Measurements from ENCODE around the gene SMOC2.

SMOC2 gene

DNA sequence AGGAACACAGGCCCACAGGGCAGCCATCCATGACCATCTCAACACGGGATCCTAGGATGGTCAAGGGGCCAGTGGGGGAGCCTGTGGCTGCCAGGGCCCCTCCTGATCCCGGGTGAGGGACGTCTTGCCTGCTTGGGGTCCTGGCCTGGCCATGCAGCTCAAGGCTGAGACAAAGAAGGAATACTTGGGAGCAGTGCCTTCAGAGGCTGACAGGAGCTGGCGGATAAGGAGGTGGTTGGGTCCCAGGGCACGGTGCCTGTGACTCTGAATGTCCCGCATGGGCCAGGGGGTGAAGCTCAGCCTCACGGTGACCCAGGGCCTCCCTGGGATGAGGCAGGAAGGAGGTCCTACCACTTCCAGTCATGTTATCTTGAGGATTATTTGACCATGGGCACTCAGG is 95.2 kb downstream of the SMOC2 start:
- Histone ChIP-seq H3K4me3 (ENCODE audit: low read depth, low read length) (no peak overlapping the region), H3K9me3 (ENCODE audit: control insufficient read depth, insufficient read depth, low read depth, low read length) (no peaks in the 10 kb centered on the region), H3K36me3 (ENCODE audit: control insufficient read depth in 2 of 2, insufficient read depth in 1 of 2, low read length in 2 of 2) (no peaks in the 10 kb centered on the region), H3K27ac (ENCODE audit: extremely low read depth, low read depth, low read length) (no peak overlapping the region), H3K4me1 (ENCODE audit: control insufficient read depth, insufficient read depth, low read length) (no peaks in the 10 kb centered on the region)
- TF ChIP-seq ZNF292 (tag by site-specific recombination; IDR thresholded peaks at IDR 0.05; ENCODE audit: borderline replicate concordance, low read depth) = no peak
- TF ChIP-seq ZNF837 (tag by site-specific recombination; IDR thresholded peaks at IDR 0.05) = no peak
- no peak for TF ChIP-seq ZIC2 (tag by site-specific recombination; IDR thresholded peaks at IDR 0.05)
- TF ChIP-seq ZFP3 (tag by site-specific recombination; IDR thresholded peaks at IDR 0.05; ENCODE audit: low read depth) = no peak
- no peak for TF ChIP-seq ZBTB8A (tag by site-specific recombination; IDR thresholded peaks at IDR 0.05)
- TF ChIP-seq, protein P1, sequence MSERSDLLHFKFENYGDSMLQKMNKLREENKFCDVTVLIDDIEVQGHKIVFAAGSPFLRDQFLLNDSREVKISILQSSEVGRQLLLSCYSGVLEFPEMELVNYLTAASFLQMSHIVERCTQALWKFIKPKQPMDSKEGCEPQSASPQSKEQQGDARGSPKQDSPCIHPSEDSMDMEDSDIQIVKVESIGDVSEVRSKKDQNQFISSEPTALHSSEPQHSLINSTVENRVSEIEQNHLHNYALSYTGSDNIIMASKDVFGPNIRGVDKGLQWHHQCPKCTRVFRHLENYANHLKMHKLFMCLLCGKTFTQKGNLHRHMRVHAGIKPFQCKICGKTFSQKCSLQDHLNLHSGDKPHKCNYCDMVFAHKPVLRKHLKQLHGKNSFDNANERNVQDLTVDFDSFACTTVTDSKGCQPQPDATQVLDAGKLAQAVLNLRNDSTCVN (tag by site-specific recombination; optimal IDR thresholded peaks at IDR 0.05) = no peak
- TF ChIP-seq BCL11A (tag by site-specific recombination; IDR thresholded peaks at IDR 0.05; ENCODE audit: low read depth) = no peak
- no peak for TF ChIP-seq TRIM28 (IDR thresholded peaks at IDR 0.05; ENCODE audit: borderline replicate concordance, low read length)
- TF ChIP-seq ZNF10 (tag by site-specific recombination; IDR thresholded peaks at IDR 0.05) = no peak
- no peak for TF ChIP-seq SP7 (tag by site-specific recombination; IDR thresholded peaks at IDR 0.05)
- no peak for TF ChIP-seq OSR2 (tag by site-specific recombination; IDR thresholded peaks at IDR 0.05)
- TF ChIP-seq PRDM1 (tag by site-specific recombination; IDR thresholded peaks at IDR 0.05) = no peak
- no peak for TF ChIP-seq GLI2 (tag by site-specific recombination; IDR thresholded peaks at IDR 0.05; ENCODE audit: borderline replicate concordance, low read depth)
- TF ChIP-seq ZFP41 (tag by site-specific recombination; IDR thresholded peaks at IDR 0.05; ENCODE audit: borderline replicate concordance) = no peak
- TF ChIP-seq ZNF629 (tag by site-specific recombination; IDR thresholded peaks at IDR 0.05) = no peak
- no peak for TF ChIP-seq ZNF366 (tag by site-specific recombination; conservative IDR thresholded peaks at IDR 0.05)
- TF ChIP-seq, protein P2, sequence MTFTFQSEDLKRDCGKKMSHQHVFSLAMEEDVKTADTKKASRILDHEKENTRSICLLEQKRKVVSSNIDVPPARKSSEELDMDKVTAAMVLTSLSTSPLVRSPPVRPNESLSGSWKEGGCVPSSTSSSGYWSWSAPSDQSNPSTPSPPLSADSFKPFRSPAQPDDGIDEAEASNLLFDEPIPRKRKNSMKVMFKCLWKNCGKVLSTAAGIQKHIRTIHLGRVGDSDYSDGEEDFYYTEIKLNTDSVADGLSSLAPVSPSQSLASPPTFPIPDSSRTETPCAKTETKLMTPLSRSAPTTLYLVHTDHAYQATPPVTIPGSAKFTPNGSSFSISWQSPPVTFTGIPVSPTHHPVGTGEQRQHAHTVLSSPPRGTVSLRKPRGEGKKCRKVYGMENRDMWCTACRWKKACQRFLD (tag by site-specific recombination; IDR thresholded peaks at IDR 0.05) = no peak
- TF ChIP-seq, protein P3, sequence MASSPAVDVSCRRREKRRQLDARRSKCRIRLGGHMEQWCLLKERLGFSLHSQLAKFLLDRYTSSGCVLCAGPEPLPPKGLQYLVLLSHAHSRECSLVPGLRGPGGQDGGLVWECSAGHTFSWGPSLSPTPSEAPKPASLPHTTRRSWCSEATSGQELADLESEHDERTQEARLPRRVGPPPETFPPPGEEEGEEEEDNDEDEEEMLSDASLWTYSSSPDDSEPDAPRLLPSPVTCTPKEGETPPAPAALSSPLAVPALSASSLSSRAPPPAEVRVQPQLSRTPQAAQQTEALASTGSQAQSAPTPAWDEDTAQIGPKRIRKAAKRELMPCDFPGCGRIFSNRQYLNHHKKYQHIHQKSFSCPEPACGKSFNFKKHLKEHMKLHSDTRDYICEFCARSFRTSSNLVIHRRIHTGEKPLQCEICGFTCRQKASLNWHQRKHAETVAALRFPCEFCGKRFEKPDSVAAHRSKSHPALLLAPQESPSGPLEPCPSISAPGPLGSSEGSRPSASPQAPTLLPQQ (tag by site-specific recombination; IDR thresholded peaks at IDR 0.05) = no peak
- ChIA-PET CTCF (interaction anchor here (1.1 kb wide), 1 partner anchor 175 kb away, joined by 4 read pairs; no protein-coding TSS in a partner anchor), POLR2A (no interaction called here)

DNA sequence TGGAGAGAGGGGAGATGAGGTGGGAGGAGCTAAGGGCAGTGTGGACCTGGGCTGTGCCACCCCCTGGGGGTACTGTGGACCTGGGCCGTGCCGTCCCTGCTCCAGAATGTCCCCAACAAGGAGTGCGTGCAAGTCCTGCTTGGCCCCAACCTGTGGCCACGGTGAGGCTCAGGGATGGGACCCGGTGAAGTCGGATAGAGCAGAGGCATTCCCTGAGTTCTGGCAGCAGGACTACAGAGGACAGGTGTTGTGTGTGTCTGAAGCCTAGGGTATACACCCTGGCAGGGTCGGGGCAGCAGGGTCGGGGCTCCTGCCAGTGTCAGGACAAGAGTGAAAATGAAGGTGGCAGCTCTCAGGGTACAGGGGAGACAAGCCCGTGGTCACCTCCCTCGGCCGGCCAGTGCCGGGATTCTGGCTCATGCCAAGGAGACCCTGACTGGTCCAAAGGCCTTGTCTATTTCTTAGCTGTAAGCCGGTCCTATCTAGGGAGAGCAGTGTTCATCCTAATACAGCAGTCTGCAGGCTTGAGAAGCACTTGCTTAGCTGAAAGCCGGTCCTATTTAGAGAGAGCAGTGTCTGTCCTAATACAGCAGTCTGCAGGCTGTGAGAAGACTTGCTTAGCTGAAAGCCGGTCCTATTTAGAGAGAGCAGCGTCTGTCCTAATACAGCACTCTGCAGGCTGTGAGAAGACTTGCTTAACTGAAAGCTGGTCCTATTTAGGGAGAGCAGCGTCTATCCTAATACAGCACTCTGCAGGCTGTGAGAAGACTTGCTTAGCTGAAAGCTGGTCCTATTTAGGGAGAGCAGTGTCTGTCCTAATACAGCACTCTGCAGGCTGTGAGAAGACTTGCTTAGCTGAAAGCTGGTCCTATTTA is 95.9 kb downstream of the SMOC2 start:
- H3K4me1 ChIP-seq (ENCODE audit: control insufficient read depth, insufficient read depth, low read length) = no peaks in the 10 kb centered on the region
- no peak overlapping the region for H3K4me3 ChIP-seq (ENCODE audit: low read depth, low read length)
- H3K36me3 ChIP-seq (ENCODE audit: control insufficient read depth in 2 of 2, insufficient read depth in 1 of 2, low read length in 2 of 2) = no peaks in the 10 kb centered on the region
- H3K9me3 ChIP-seq (ENCODE audit: control insufficient read depth, insufficient read depth, low read depth, low read length) = no peaks in the 10 kb centered on the region
- ChIA-PET POLR2A (no interaction called here), CTCF (interaction anchor here (0.5 to 1.1 kb wide), 4 partner anchors 10 to 319 kb away, joined by 3 to 4 read pairs (median 3); no protein-coding TSS in a partner anchor)
- H3K27ac ChIP-seq (ENCODE audit: extremely low read depth, low read depth, low read length) = no peak overlapping the region
- TF ChIP-seq ZNF157 (tag by site-specific recombination; IDR thresholded peaks at IDR 0.05) (no peak), KLF1 (tag by site-specific recombination; IDR thresholded peaks at IDR 0.05) (no peak), ZNF426 (tag by site-specific recombination; IDR thresholded peaks at IDR 0.05) (no peak), ZNF416 (tag by site-specific recombination; IDR thresholded peaks at IDR 0.05) (no peak), ZNF660 (tag by site-specific recombination; IDR thresholded peaks at IDR 0.05) (no peak), ZFP69B (tag by site-specific recombination; IDR thresholded peaks at IDR 0.05) (no peak), ZNF777 (tag by site-specific recombination; IDR thresholded peaks at IDR 0.05; ENCODE audit: borderline replicate concordance) (no peak), ZSCAN30 (tag by site-specific recombination; IDR thresholded peaks at IDR 0.05) (no peak), BCL11B (tag by site-specific recombination; IDR thresholded peaks at IDR 0.05; ENCODE audit: low read depth) (no peak), ZNF169 (tag by site-specific recombination; IDR thresholded peaks at IDR 0.05) (no peak), TRIM28 (IDR thresholded peaks at IDR 0.05; ENCODE audit: borderline replicate concordance, low read length) (no peak)
- TF ChIP-seq, protein P4, sequence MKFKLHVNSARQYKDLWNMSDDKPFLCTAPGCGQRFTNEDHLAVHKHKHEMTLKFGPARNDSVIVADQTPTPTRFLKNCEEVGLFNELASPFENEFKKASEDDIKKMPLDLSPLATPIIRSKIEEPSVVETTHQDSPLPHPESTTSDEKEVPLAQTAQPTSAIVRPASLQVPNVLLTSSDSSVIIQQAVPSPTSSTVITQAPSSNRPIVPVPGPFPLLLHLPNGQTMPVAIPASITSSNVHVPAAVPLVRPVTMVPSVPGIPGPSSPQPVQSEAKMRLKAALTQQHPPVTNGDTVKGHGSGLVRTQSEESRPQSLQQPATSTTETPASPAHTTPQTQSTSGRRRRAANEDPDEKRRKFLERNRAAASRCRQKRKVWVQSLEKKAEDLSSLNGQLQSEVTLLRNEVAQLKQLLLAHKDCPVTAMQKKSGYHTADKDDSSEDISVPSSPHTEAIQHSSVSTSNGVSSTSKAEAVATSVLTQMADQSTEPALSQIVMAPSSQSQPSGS (tag by site-specific recombination; IDR thresholded peaks at IDR 0.05; ENCODE audit: low read depth) = no peak

Measured in HEK293 (cell line).